ENCODE results near the gene PARD3B. TPM values are rescaled to one million over a fixed set of nuclear protein-coding genes. Genes with fewer than 3 reads are reported as not detected.

The PARD3B gene
- total and polyA plus RNA-seq, 2 of the 4 experiments (the other 2 are of a cell fraction): 3.3 to 15.6 TPM

DNA sequence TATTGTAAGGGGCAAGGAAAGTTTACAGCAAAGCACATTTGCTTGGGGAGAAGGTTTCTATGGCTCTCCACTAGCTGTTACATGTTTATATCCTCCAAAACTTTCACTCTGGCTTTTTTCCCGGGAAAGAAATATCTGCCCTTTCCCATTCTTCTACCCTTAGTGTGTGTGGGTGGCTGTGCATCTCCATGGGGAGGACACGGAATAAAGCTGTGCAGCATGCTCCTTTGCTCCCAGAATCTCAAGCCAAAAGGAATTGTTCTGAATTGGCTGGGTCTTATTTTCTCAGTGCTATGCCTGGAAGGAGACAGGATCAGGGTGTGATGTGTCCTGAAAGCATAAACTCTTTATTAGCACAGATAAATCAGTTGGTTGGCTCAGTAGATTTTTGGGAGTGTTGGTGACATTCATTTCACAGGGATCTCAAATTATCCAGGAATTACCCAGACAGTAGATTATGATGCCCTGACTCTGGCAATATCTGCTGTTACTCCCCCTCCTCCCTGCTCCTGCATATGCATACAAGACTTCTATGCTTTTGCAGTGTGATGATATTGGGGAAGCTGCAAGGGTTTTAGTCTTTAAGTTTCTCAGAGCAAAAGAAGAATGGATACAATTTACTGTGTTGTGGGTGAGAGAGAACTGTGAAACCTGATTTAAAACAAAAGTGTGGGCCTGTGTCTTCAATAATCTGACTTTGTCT is 63.1 kb downstream of the PARD3B start:
- H3K79me1 ChIP-seq (ENCODE audit: low read depth in 1 of 2, low read length in 2 of 2): peaks cover 33 to 64% of the 10 kb centered on the region in 2 experiments
- no peak overlapping the region for H3K18ac ChIP-seq (ENCODE audit: low read depth, low read length)
- no peaks in the 10 kb centered on the region for H3K36me3 ChIP-seq (ENCODE audit: control insufficient read depth, insufficient read depth, low read length)
- no peak overlapping the region for H3K4me3 ChIP-seq (ENCODE audit: insufficient read depth, low read depth, low read length)
- CTCF ChIA-PET: no interaction called here
- no peak overlapping the region for H2BK120ac ChIP-seq (ENCODE audit: low read depth, low read length)
- peaks cover 22% of the 10 kb centered on the region; the same call in 1 of the 2 replicates for H4K20me1 ChIP-seq (ENCODE audit: insufficient read depth, low read length)
- H2BK15ac ChIP-seq (ENCODE audit: low read depth, low read length): no peak overlapping the region
- H3K4ac ChIP-seq (ENCODE audit: low read depth, low read length): no peak overlapping the region
- intact Hi-C loops (cut with micrococcal nuclease): no loop called here
- dilution Hi-C loops (cut with HindIII; ENCODE audit: low sequenced_read_pairs, unreplicated experiment): no loop called here
- H3K4me1 ChIP-seq (ENCODE audit: control insufficient read depth, insufficient read depth, low read length): peaks cover 9% of the 10 kb centered on the region
- no peak overlapping the region for H3K9ac ChIP-seq (ENCODE audit: low read depth, low read length)
- DNase-seq: peak; percentile 78
- no CpG with 5 or more reads among the region's 2 CpGs for WGBS, 2 experiments (ENCODE audit: extremely low coverage in 2 of 2, insufficient read length in 1 of 2)
- no peak overlapping the region for H4K8ac ChIP-seq (ENCODE audit: low read depth in 2 of 2, low read length in 2 of 2)
- H3K27me3 ChIP-seq (ENCODE audit: control insufficient read depth, insufficient read depth, low read length): no peaks in the 10 kb centered on the region
- no peak overlapping the region for H4K91ac ChIP-seq (ENCODE audit: insufficient read depth, low read depth, low read length)
- H4K5ac ChIP-seq (ENCODE audit: low read depth, low read length): no peak overlapping the region
- no peak overlapping the region for H2AFZ ChIP-seq (replicated peaks; ENCODE audit: low read length, poor library complexity)
- 0 out of 2 replicates have a peak overlapping the region, but pooled peaks have one; percentile 2 for H3K14ac ChIP-seq (replicated peaks; ENCODE audit: low read depth, low read length)
- H2BK20ac ChIP-seq (ENCODE audit: low read depth, low read length): no peak overlapping the region
- H2BK5ac ChIP-seq (ENCODE audit: low read depth, low read length, poor library complexity, severe bottlenecking): no peak overlapping the region
- POLR2A ChIA-PET (ENCODE audit: unreplicated experiment): interaction anchor here (0.9 kb wide), 1 partner anchor 13 kb away, joined by 3 read pairs; no protein-coding TSS in a partner anchor
- no peaks in the 10 kb centered on the region for H3K9me3 ChIP-seq (ENCODE audit: control insufficient read depth, insufficient read depth, low read length)
- in situ Hi-C loops (cut with MboI; ENCODE audit: low sequenced_read_pairs): no loop called here
- H2AK5ac ChIP-seq (ENCODE audit: low read depth, low read length): no peak overlapping the region
- peak overlapping the region; percentile 8 for H3K4me2 ChIP-seq (ENCODE audit: low read depth, low read length)
- H3K56ac ChIP-seq (ENCODE audit: extremely low read depth, insufficient read depth, low read length): no peak overlapping the region
- peak; percentile 86 for ATAC-seq (ENCODE audit: low read depth)
- H3K27ac ChIP-seq (ENCODE audit: insufficient read depth, low read length): no peak overlapping the region; the same call in 1 of the 2 replicates
- no peak overlapping the region for H3K23ac ChIP-seq (ENCODE audit: low read depth, low read length)
- 0 out of 2 replicates have a peak, but pooled peaks cover 4% of the 10 kb centered on the region for H3K9me1 ChIP-seq (ENCODE audit: insufficient read depth, low read length)
- TF ChIP-seq MAZ (IDR thresholded peaks at IDR 0.05; ENCODE audit: borderline replicate concordance, low read depth, low read length) (no peak), CHD1 (IDR thresholded peaks at IDR 0.05; ENCODE audit: low read depth, low read length) (no peak), RCOR1 (IDR thresholded peaks at IDR 0.05; ENCODE audit: insufficient replicate concordance, low read length) (no peak), RAD21 (IDR thresholded peaks at IDR 0.05; ENCODE audit: low read length) (no peak), RFX5 (IDR thresholded peaks at IDR 0.05; ENCODE audit: low read depth, low read length) (no peak), POLR2A (IDR thresholded peaks at IDR 0.05; ENCODE audit: low read depth, low read length) (no peak)
- TF ChIP-seq, protein P1, sequence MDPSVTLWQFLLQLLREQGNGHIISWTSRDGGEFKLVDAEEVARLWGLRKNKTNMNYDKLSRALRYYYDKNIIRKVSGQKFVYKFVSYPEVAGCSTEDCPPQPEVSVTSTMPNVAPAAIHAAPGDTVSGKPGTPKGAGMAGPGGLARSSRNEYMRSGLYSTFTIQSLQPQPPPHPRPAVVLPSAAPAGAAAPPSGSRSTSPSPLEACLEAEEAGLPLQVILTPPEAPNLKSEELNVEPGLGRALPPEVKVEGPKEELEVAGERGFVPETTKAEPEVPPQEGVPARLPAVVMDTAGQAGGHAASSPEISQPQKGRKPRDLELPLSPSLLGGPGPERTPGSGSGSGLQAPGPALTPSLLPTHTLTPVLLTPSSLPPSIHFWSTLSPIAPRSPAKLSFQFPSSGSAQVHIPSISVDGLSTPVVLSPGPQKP (IDR thresholded peaks at IDR 0.05; ENCODE audit: borderline replicate concordance, low read depth, low read length): no peak
- no TSS peak for BruUV-seq (replicated peaks)
- H2AK9ac ChIP-seq (replicated peaks; ENCODE audit: low read depth, low read length, poor library complexity): no peak overlapping the region
